Mesendoderm (in vitro differentiated cells): ENCODE results near the gene MZT2A.
"Not testable (repeated sequence)": the region's sequence is repeated elsewhere in the genome, so short reads cannot be mapped to it uniquely, and the experiment has no call there.

Source experiments
- DNase-seq: peaks from one replicate; pipeline ENCODE4 v3.0.0; 2013
- H2AK5ac ChIP-seq: 2 replicates; pipeline ENCODE4 v1.6.1; 2013; ENCODE audit warnings: low read length, inconsistent platforms
- H2BK120ac ChIP-seq: 2 replicates; pipeline ENCODE4 v1.6.1; 2013; ENCODE audit warnings: low read depth, mild to moderate bottlenecking, low read length, moderate library complexity, mixed read lengths
- H2BK15ac ChIP-seq: replicated peaks from 2 replicates; pipeline ENCODE4 v1.6.1; 2013; ENCODE audit warnings: low read depth, mild to moderate bottlenecking, moderate library complexity
- H2BK5ac ChIP-seq: 2 replicates; pipeline ENCODE4 v1.6.1; 2013; ENCODE audit warnings: low read length, inconsistent platforms
- H3K18ac ChIP-seq: 2 replicates; pipeline ENCODE4 v1.6.1; 2013; ENCODE audit warnings: mild to moderate bottlenecking, low read length, mixed read lengths
- H3K23ac ChIP-seq: one replicate; pipeline ENCODE4 v1.6.1; 2013; ENCODE audit warnings: low read length
- H3K27ac ChIP-seq: 2 replicates; pipeline ENCODE4 v1.5.1; 2013; ENCODE audit warnings: low read depth, mild to moderate bottlenecking, inconsistent platforms, low read length, moderate library complexity
- H3K27me3 ChIP-seq: 2 replicates; pipeline ENCODE4 v1.6.1; 2013; ENCODE audit warnings: low read length, control low read depth, mild to moderate bottlenecking, inconsistent platforms; ENCODE audit not compliant: insufficient read depth, poor library complexity
- H3K36me3 ChIP-seq: 2 replicates; pipeline ENCODE4 v1.6.1; 2013; ENCODE audit warnings: low read length, inconsistent platforms; ENCODE audit not compliant: control insufficient read depth, insufficient read depth
- H3K4ac ChIP-seq: one replicate; pipeline ENCODE4 v1.6.1; 2013; ENCODE audit warnings: low read depth, mild to moderate bottlenecking, low read length, moderate library complexity
- H3K4me1 ChIP-seq: 2 replicates; pipeline ENCODE4 v1.6.1; 2013; ENCODE audit warnings: low read depth, low read length, inconsistent platforms; ENCODE audit not compliant: control insufficient read depth
- H3K4me2 ChIP-seq: 2 replicates; pipeline ENCODE4 v1.6.1; 2013; ENCODE audit warnings: low read length
- H3K4me3 ChIP-seq: 2 replicates; pipeline ENCODE4 v1.5.1; 2013; ENCODE audit warnings: mild to moderate bottlenecking, low read length
- H3K56ac ChIP-seq: one replicate; pipeline ENCODE4 v1.6.1; 2013; ENCODE audit warnings: low read length
- H3K79me1 ChIP-seq: 2 replicates; pipeline ENCODE4 v1.6.1; 2013; ENCODE audit warnings: low read length, inconsistent platforms
- H3K79me2 ChIP-seq: 2 replicates; pipeline ENCODE4 v1.6.1; 2013; ENCODE audit warnings: mild to moderate bottlenecking, low read length; ENCODE audit not compliant: control insufficient read depth, insufficient read depth
- H3K9ac ChIP-seq: 2 replicates; pipeline ENCODE4 v1.6.1; 2013; ENCODE audit warnings: low read length, inconsistent platforms
- H4K5ac ChIP-seq: one replicate; pipeline ENCODE4 v1.6.1; 2013; ENCODE audit warnings: low read length
- H4K8ac ChIP-seq: one replicate; pipeline ENCODE4 v1.6.1; 2013; ENCODE audit warnings: low read depth, mild to moderate bottlenecking, control low read depth, low read length, moderate library complexity
- WGBS: extraction: QIAGEN DNeasy Blood & Tissue Kit; methylation state at CpG from one replicate; pipeline ENCODE4 v1.1.7; 2013; ENCODE audit warnings: low lambda C conversion rate, missing lambda C conversion rate; ENCODE audit not compliant: insufficient coverage; ENCODE audit errors: extremely low coverage; 5-methylcytosine and 5-hydroxymethylcytosine counted together

MZT2A gene

GRCh38 chr2:131477227-131477626 lies 15.0 kb downstream of the MZT2A start:
- DNase-seq, H3K79me2 ChIP-seq, H3K27ac ChIP-seq, H4K8ac ChIP-seq, H3K36me3 ChIP-seq, H2BK15ac ChIP-seq, H2AK5ac ChIP-seq, H3K4me3 ChIP-seq, H2BK5ac ChIP-seq, H4K5ac ChIP-seq, H3K27me3 ChIP-seq, H3K18ac ChIP-seq, H3K4me2 ChIP-seq, H3K9ac ChIP-seq, H2BK120ac ChIP-seq, H3K23ac ChIP-seq, H3K56ac ChIP-seq, H3K79me1 ChIP-seq, H3K4me1 ChIP-seq, H3K4ac ChIP-seq: not testable (repeated sequence)
- no CpG with 5 or more reads among the region's 1 CpG for WGBS

GRCh38 chr2:131476363-131476762 lies 15.8 kb downstream of the MZT2A start:
- not testable (repeated sequence) for H2BK15ac ChIP-seq, H4K5ac ChIP-seq, DNase-seq, H3K79me1 ChIP-seq, H4K8ac ChIP-seq, H3K27me3 ChIP-seq, H3K4me3 ChIP-seq, H3K79me2 ChIP-seq, H3K23ac ChIP-seq, H3K18ac ChIP-seq, H2BK120ac ChIP-seq, H3K4me1 ChIP-seq, H2AK5ac ChIP-seq, H3K4ac ChIP-seq, H3K36me3 ChIP-seq, H3K4me2 ChIP-seq, H3K27ac ChIP-seq, H2BK5ac ChIP-seq, H3K9ac ChIP-seq, H3K56ac ChIP-seq
- no CpG with 5 or more reads among the region's 25 CpGs for WGBS

DNA sequence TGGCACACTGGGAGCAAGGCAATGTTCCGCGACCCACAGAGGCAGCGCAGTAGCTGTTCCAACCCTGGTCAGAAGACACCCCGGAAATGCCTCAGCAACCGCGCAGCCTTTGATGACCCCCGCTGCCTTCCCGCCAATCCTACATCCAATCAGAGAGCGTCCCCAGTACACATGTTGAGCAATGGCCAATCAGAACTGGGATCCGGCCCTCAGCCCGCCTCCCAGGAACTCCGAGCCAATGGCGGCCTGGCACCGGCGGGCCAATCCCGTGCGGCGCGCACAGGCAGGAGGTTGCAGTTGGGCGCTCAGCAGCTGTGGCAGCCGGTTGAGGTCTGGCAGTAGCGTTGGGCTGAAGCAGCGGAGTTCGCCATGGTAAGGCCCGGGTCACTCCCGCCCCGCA lies 16.4 kb downstream of the MZT2A start, which contains the start of gene TUBA3D:
Gene TUBA3D (plus strand): TSS at position 289 of the 400 bp plus-strand sequence. CDS start 81 bp downstream, at position 370.
- H3K4ac ChIP-seq = no peak within 1 kb of the TSS
- H2BK15ac ChIP-seq = no peak within 1 kb of the TSS
- no peaks in the 10 kb centered on the region for H3K4me1 ChIP-seq
- no peak within 1 kb of the TSS for H2BK5ac ChIP-seq
- H3K27ac ChIP-seq = no peak within 1 kb of the TSS
- no peak within 1 kb of the TSS for H4K8ac ChIP-seq
- DNase-seq = no peak
- H3K56ac ChIP-seq = no peak within 1 kb of the TSS
- no peaks in the 10 kb centered on the region for H3K79me2 ChIP-seq
- H2AK5ac ChIP-seq = no peak within 1 kb of the TSS
- H3K27me3 ChIP-seq = no peaks in the 10 kb centered on the region
- H4K5ac ChIP-seq = no peak within 1 kb of the TSS
- H3K4me2 ChIP-seq = no peak within 1 kb of the TSS
- no peak within 1 kb of the TSS for H3K18ac ChIP-seq
- H3K23ac ChIP-seq = no peak within 1 kb of the TSS
- H3K9ac ChIP-seq = no peak within 1 kb of the TSS
- WGBS = no CpG with 5 or more reads among the region's 27 CpGs
- no peak within 1 kb of the TSS for H3K4me3 ChIP-seq
- H3K79me1 ChIP-seq = no peaks in the 10 kb centered on the region
- H2BK120ac ChIP-seq = no peak within 1 kb of the TSS
- H3K36me3 ChIP-seq = no peaks in the 10 kb centered on the region

DNA sequence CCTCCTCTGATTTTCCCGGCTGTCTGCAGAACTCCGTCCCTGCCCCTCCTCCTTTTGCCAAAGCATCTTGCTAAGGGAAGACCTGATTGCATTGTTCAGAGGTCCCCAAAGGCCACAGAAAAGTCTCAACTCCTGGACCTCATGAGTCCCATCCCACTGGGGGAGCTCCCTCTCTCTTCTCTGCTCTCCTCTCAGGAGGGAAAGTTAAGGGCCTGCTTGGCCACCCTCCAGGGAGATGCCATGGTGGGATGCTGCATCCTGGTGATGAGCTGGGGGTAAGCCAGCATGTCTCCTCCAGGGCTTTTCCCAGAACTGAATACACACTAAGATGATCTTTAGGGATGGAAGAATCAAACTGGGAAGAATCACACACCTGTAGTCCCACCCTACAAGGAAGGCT lies 18.9 kb downstream of the MZT2A start:
- H3K4me1 ChIP-seq, H3K79me2 ChIP-seq, H3K56ac ChIP-seq, H3K9ac ChIP-seq, H3K4ac ChIP-seq, H3K4me3 ChIP-seq, H3K79me1 ChIP-seq, H3K23ac ChIP-seq, H4K8ac ChIP-seq, H3K27ac ChIP-seq, H2BK15ac ChIP-seq, H4K5ac ChIP-seq, H2AK5ac ChIP-seq, H3K27me3 ChIP-seq, DNase-seq, H2BK120ac ChIP-seq, H2BK5ac ChIP-seq, H3K36me3 ChIP-seq, H3K18ac ChIP-seq, H3K4me2 ChIP-seq: not testable (repeated sequence)
- WGBS = no CpG with 5 or more reads among the region's 2 CpGs

DNA sequence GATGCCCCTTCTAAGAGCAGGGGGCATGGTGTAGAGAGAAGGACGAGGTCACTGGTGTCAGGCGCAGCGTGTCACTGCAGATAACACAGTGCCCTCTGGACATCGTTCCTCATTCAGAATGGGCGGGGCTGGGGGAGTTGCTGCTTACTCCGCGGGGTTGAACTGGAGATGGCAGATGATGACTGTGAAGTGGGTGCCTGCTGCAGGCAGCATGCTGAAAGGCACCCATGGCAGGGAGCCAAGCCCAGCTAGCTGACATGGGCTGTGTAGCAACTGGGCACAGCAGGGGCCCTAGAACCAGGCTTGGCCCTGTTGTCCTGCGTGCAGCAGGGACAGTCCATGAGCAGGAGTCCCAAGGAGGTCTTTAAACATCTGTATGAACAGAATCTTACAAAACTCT lies 20.6 kb downstream of the MZT2A start:
- H4K5ac ChIP-seq, H3K36me3 ChIP-seq, H3K23ac ChIP-seq, H3K18ac ChIP-seq, H3K4me2 ChIP-seq, H2BK5ac ChIP-seq, H3K4me1 ChIP-seq, H3K79me1 ChIP-seq, H2BK15ac ChIP-seq, H3K27me3 ChIP-seq, H2AK5ac ChIP-seq, H2BK120ac ChIP-seq, H3K4me3 ChIP-seq, H3K9ac ChIP-seq, H3K56ac ChIP-seq, H4K8ac ChIP-seq, H3K79me2 ChIP-seq, H3K4ac ChIP-seq, DNase-seq, H3K27ac ChIP-seq: not testable (repeated sequence)
- no CpG with 5 or more reads among the region's 8 CpGs for WGBS

DNA sequence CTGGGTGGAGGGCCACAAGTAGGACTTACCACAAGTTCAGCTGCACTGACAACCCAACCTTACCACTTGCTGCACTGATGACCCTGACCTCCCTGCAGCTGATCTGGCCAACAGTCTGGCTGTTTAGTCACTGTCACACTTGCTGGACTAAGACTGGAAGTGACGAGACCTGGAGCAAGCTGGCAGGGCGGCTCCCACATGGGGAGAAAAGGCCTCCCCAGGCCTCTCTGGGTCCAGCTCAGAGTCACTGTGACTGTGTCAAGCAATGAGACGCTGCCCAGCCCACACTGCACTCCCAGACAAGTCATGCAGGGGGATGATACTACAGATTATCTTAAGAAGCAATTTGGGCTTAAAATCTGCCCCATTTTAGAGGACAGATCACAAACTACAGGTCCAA lies 21.3 kb downstream of the MZT2A start:
- H3K56ac ChIP-seq, H4K5ac ChIP-seq, H3K4me1 ChIP-seq, H3K4ac ChIP-seq, H3K4me3 ChIP-seq, H3K27me3 ChIP-seq, H3K79me2 ChIP-seq, H3K23ac ChIP-seq, H3K36me3 ChIP-seq, H4K8ac ChIP-seq, DNase-seq, H2BK120ac ChIP-seq, H2BK15ac ChIP-seq, H2AK5ac ChIP-seq, H3K4me2 ChIP-seq, H3K79me1 ChIP-seq, H3K9ac ChIP-seq, H3K27ac ChIP-seq, H2BK5ac ChIP-seq, H3K18ac ChIP-seq: not testable (repeated sequence)
- no CpG with 5 or more reads among the region's 3 CpGs for WGBS
